AG04450 (cell line): ENCODE measurements around the gene SNX9. TPM values are rescaled to one million over a fixed set of nuclear protein-coding genes. Genes with fewer than 3 reads are reported as not detected.
"Not testable (repeated sequence)": the region's sequence is repeated elsewhere in the genome, so short reads cannot be mapped to it uniquely, and the experiment has no call there.

Source experiments
- CTCF ChIA-PET: fragments of 300-600, 350-600 bp; formaldehyde crosslinking; extraction: SDS; loops from one replicate; lab custom pipeline; 2022; ENCODE audit warnings: antibody characterized with exemption, inconsistent platforms; lab: Charles Lee
- POLR2A ChIA-PET: fragments of 350-600 bp; formaldehyde crosslinking; extraction: SDS; loops from one replicate; lab custom pipeline; 2021; ENCODE audit warnings: antibody characterized with exemption, inconsistent platforms; lab: Yijun Ruan, JAX
- DNase-seq: peaks from one replicate; pipeline ENCODE4 v3.0.0-alpha.2; 2011; ENCODE audit warnings: low read depth, low spot score
- H3K27ac ChIP-seq: one replicate; pipeline ENCODE4 v1.5.1; 2012; ENCODE audit warnings: low read depth, low read length, control low read depth
- H3K27me3 ChIP-seq: one replicate; pipeline ENCODE4 v1.6.0; 2012; ENCODE audit warnings: low read length; ENCODE audit not compliant: control insufficient read depth, insufficient read depth
- H3K4me3 ChIP-seq: 2 replicates; pipeline ENCODE4 v1.5.1; 2011; ENCODE audit warnings: mild to moderate bottlenecking, low read depth, low read length, control low read depth
- H3K9me3 ChIP-seq: 2 replicates; pipeline ENCODE4 v1.5.1; 2012; ENCODE audit warnings: low read length; ENCODE audit not compliant: control insufficient read depth, insufficient read depth
- CTCF ChIP-seq: IDR thresholded peaks from 2 replicates; pipeline ENCODE4 v1.5.1; 2011; ENCODE audit warnings: low read depth, low read length, control low read depth, inconsistent platforms
- polyA plus RNA-seq: library from polyadenylated mRNA; depleted of rRNA; stranded (reverse); fragments of >200 nt; gene quantifications from 2 replicates; pipeline ENCODE4 v1.2.3, GENCODE V29; 2011

The SNX9 gene
- polyA plus RNA-seq, 1 experiment, result 58.7 TPM

GRCh38 chr6:157895585-157895984 lies 72.5 kb downstream of the SNX9 start:
- CTCF ChIA-PET, result no interaction called here
- H3K9me3 ChIP-seq, result no peaks in the 10 kb centered on the region
- no peak for DNase-seq
- H3K27ac ChIP-seq, result no peak overlapping the region
- no peak for TF ChIP-seq CTCF
- no peak overlapping the region for H3K4me3 ChIP-seq
- POLR2A ChIA-PET, result no interaction called here
- no peaks in the 10 kb centered on the region for H3K27me3 ChIP-seq

- Histone ChIP-seq H3K9me3 (no peaks in the 10 kb centered on the region), H3K27ac (no peak overlapping the region), H3K4me3 (no peak overlapping the region), H3K27me3 (no peaks in the 10 kb centered on the region)
- POLR2A ChIA-PET, result no interaction called here
- CTCF ChIA-PET, result no interaction called here
- TF ChIP-seq CTCF, result no peak
- no peak for DNase-seq
Measured at GRCh38 chr6:157896932-157897331, 73.9 kb downstream of the SNX9 start.

GRCh38 chr6:157898169-157898568 lies 75.1 kb downstream of the SNX9 start:
- CTCF ChIA-PET, result interaction anchor here (0.7 kb wide), 1 partner anchor 141 kb away, joined by 3 read pairs; no protein-coding TSS in a partner anchor

GRCh38 chr6:157898640-157899039 lies 75.6 kb downstream of the SNX9 start:
- no peaks in the 10 kb centered on the region for H3K27me3 ChIP-seq
- no peak overlapping the region for H3K4me3 ChIP-seq
- ChIA-PET CTCF (interaction anchor here (0.7 to 1.7 kb wide), 2 partner anchors 25 to 142 kb away, joined by 3 to 6 read pairs; no protein-coding TSS in a partner anchor), POLR2A (no interaction called here)
- no peak overlapping the region for H3K27ac ChIP-seq
- DNase-seq, result no peak
- no peaks in the 10 kb centered on the region for H3K9me3 ChIP-seq
- TF ChIP-seq CTCF, result no peak

More at GRCh38 chr6:157898169-157898568, 75.1 kb downstream of the SNX9 start:
- TF ChIP-seq CTCF, result peak; percentile 20; the same call in 1 of the 2 replicates
- Histone ChIP-seq H3K27me3 (no peaks in the 10 kb centered on the region), H3K27ac (no peak overlapping the region), H3K4me3 (no peak overlapping the region), H3K9me3 (no peaks in the 10 kb centered on the region)
- POLR2A ChIA-PET, result no interaction called here
- no peak for DNase-seq

GRCh38 chr6:157900262-157900661 lies 77.2 kb downstream of the SNX9 start:
- H3K9me3 ChIP-seq, H3K4me3 ChIP-seq, H3K27ac ChIP-seq, DNase-seq, POLR2A ChIA-PET, H3K27me3 ChIP-seq: not testable (repeated sequence)
- CTCF ChIA-PET, result interaction anchor here (1.3 to 1.7 kb wide), 2 partner anchors 27 to 172 kb away, joined by 3 to 6 read pairs; no protein-coding TSS in a partner anchor

- H3K4me3 ChIP-seq, H3K9me3 ChIP-seq, H3K27ac ChIP-seq, POLR2A ChIA-PET, H3K27me3 ChIP-seq, DNase-seq: not testable (repeated sequence)
- CTCF ChIA-PET, result interaction anchor here (1.3 kb wide), 1 partner anchor 172 kb away, joined by 3 read pairs; no protein-coding TSS in a partner anchor
Measured at GRCh38 chr6:157900751-157901150, 77.7 kb downstream of the SNX9 start.
